ENCODE measurements around the gene KDM4C.

KDM4C gene

GRCh38 chr9:6969805-6970204 lies 212.0 kb downstream of the KDM4C start:
- no peak for ATAC-seq (ENCODE audit: insufficient read depth, low read depth)
- Histone ChIP-seq H3K36me3 (ENCODE audit: insufficient read depth, low read length) (no peaks in the 10 kb centered on the region), H2AFZ (ENCODE audit: low read depth, low read length) (no peak overlapping the region), H3K4me2 (ENCODE audit: insufficient read depth, low read length) (no peak overlapping the region), H3K4me1 (ENCODE audit: insufficient read depth, low read length) (no peaks in the 10 kb centered on the region), H3K79me2 (ENCODE audit: insufficient read depth, low read length) (no peaks in the 10 kb centered on the region), H3K27me3 (ENCODE audit: insufficient read depth, low read length, poor library complexity) (no peaks in the 10 kb centered on the region), H3K9me3 (ENCODE audit: insufficient read depth, low read length, severe bottlenecking) (no peaks in the 10 kb centered on the region), H3K27ac (ENCODE audit: low read length) (no peak overlapping the region), H3K9ac (ENCODE audit: low read depth, low read length) (no peak overlapping the region), H4K20me1 (ENCODE audit: insufficient read depth, low read length) (no peaks in the 10 kb centered on the region), H3K4me3 (ENCODE audit: low read depth in 1 of 2, low read length in 2 of 2) (no peak overlapping the region)
- no peak for TF ChIP-seq CTCF (IDR thresholded peaks at IDR 0.05; ENCODE audit: borderline replicate concordance, extremely low read depth, low read length, poor library complexity, severe bottlenecking)
- TF ChIP-seq EZH2 (IDR thresholded peaks at IDR 0.05; ENCODE audit: borderline replicate concordance, low read depth, low read length, severe bottlenecking): no peak
- DNase-seq: no peak

GRCh38 chr9:6973089-6973488 lies 215.3 kb downstream of the KDM4C start:
- Histone ChIP-seq H3K4me1 (ENCODE audit: insufficient read depth, low read length) (no peaks in the 10 kb centered on the region), H3K79me2 (ENCODE audit: insufficient read depth, low read length) (no peaks in the 10 kb centered on the region), H3K9ac (ENCODE audit: low read depth, low read length) (no peak overlapping the region), H3K4me3 (ENCODE audit: low read depth in 1 of 2, low read length in 2 of 2) (no peak overlapping the region), H2AFZ (ENCODE audit: low read depth, low read length) (no peak overlapping the region), H3K27ac (ENCODE audit: low read length) (no peak overlapping the region), H3K27me3 (ENCODE audit: insufficient read depth, low read length, poor library complexity) (no peaks in the 10 kb centered on the region), H3K36me3 (ENCODE audit: insufficient read depth, low read length) (no peaks in the 10 kb centered on the region), H4K20me1 (ENCODE audit: insufficient read depth, low read length) (no peaks in the 10 kb centered on the region), H3K4me2 (ENCODE audit: insufficient read depth, low read length) (no peak overlapping the region), H3K9me3 (ENCODE audit: insufficient read depth, low read length, severe bottlenecking) (no peaks in the 10 kb centered on the region)
- TF ChIP-seq CTCF (IDR thresholded peaks at IDR 0.05; ENCODE audit: borderline replicate concordance, extremely low read depth, low read length, poor library complexity, severe bottlenecking) (no peak), EZH2 (IDR thresholded peaks at IDR 0.05; ENCODE audit: borderline replicate concordance, low read depth, low read length, severe bottlenecking) (no peak)
- ATAC-seq (ENCODE audit: insufficient read depth, low read depth): no peak
- DNase-seq: no peak

GRCh38 chr9:6973762-6974161 lies 216.0 kb downstream of the KDM4C start:
- ATAC-seq (ENCODE audit: insufficient read depth, low read depth) (no peak), DNase-seq (no peak)
- H3K36me3 ChIP-seq (ENCODE audit: insufficient read depth, low read length): no peaks in the 10 kb centered on the region
- no peaks in the 10 kb centered on the region for H3K4me1 ChIP-seq (ENCODE audit: insufficient read depth, low read length)
- H3K4me3 ChIP-seq (ENCODE audit: low read depth in 1 of 2, low read length in 2 of 2): no peak overlapping the region
- no peak overlapping the region for H3K4me2 ChIP-seq (ENCODE audit: insufficient read depth, low read length)
- no peaks in the 10 kb centered on the region for H3K27me3 ChIP-seq (ENCODE audit: insufficient read depth, low read length, poor library complexity)
- no peak for TF ChIP-seq EZH2 (IDR thresholded peaks at IDR 0.05; ENCODE audit: borderline replicate concordance, low read depth, low read length, severe bottlenecking)
- no peak for TF ChIP-seq CTCF (IDR thresholded peaks at IDR 0.05; ENCODE audit: borderline replicate concordance, extremely low read depth, low read length, poor library complexity, severe bottlenecking)
- H4K20me1 ChIP-seq (ENCODE audit: insufficient read depth, low read length): no peaks in the 10 kb centered on the region
- H3K9me3 ChIP-seq (ENCODE audit: insufficient read depth, low read length, severe bottlenecking): no peaks in the 10 kb centered on the region
- no peak overlapping the region for H3K9ac ChIP-seq (ENCODE audit: low read depth, low read length)
- no peak overlapping the region for H3K27ac ChIP-seq (ENCODE audit: low read length)
- H3K79me2 ChIP-seq (ENCODE audit: insufficient read depth, low read length): no peaks in the 10 kb centered on the region
- no peak overlapping the region for H2AFZ ChIP-seq (ENCODE audit: low read depth, low read length)

- no peaks in the 10 kb centered on the region for H3K4me1 ChIP-seq (ENCODE audit: insufficient read depth, low read length)
- no peak overlapping the region for H3K4me3 ChIP-seq (ENCODE audit: low read depth in 1 of 2, low read length in 2 of 2)
- H3K9me3 ChIP-seq (ENCODE audit: insufficient read depth, low read length, severe bottlenecking): no peaks in the 10 kb centered on the region
- no peak overlapping the region for H2AFZ ChIP-seq (ENCODE audit: low read depth, low read length)
- no peaks in the 10 kb centered on the region for H3K27me3 ChIP-seq (ENCODE audit: insufficient read depth, low read length, poor library complexity)
- H3K79me2 ChIP-seq (ENCODE audit: insufficient read depth, low read length): no peaks in the 10 kb centered on the region
- TF ChIP-seq EZH2 (IDR thresholded peaks at IDR 0.05; ENCODE audit: borderline replicate concordance, low read depth, low read length, severe bottlenecking) (no peak), CTCF (IDR thresholded peaks at IDR 0.05; ENCODE audit: borderline replicate concordance, extremely low read depth, low read length, poor library complexity, severe bottlenecking) (no peak)
- no peak overlapping the region for H3K27ac ChIP-seq (ENCODE audit: low read length)
- DNase-seq: no peak
- H4K20me1 ChIP-seq (ENCODE audit: insufficient read depth, low read length): no peaks in the 10 kb centered on the region
- no peak for ATAC-seq (ENCODE audit: insufficient read depth, low read depth)
- H3K9ac ChIP-seq (ENCODE audit: low read depth, low read length): no peak overlapping the region
- no peaks in the 10 kb centered on the region for H3K36me3 ChIP-seq (ENCODE audit: insufficient read depth, low read length)
- no peak overlapping the region for H3K4me2 ChIP-seq (ENCODE audit: insufficient read depth, low read length)
Measured at GRCh38 chr9:6975198-6975597, 217.4 kb downstream of the KDM4C start.

Data from DND-41 (cell line).